Endothelial cell of hepatic sinusoid (primary cell): ENCODE results near the gene PPA1.
"Not testable (repeated sequence)": the region's sequence is repeated elsewhere in the genome, so short reads cannot be mapped to it uniquely, and the experiment has no call there.

Experiments
- in situ Hi-C: cut with HindIII; loops from 2 replicates; pipeline ENCODE4 v1.10.0; 2017; ENCODE audit warnings: low sequenced_read_pairs

PPA1 gene

GRCh38 chr10:70233109-70233938 is at the start of gene PPA1:
Gene PPA1 (minus strand): TSS chr10:70233429. CDS start chr10:70233327, 102 bp downstream.
- in situ Hi-C loops, result no loop called here

GRCh38 chr10:70281609-70282008 is 48.4 kb upstream of the PPA1 start:
- in situ Hi-C loops, result no loop called here

GRCh38 chr10:70280099-70280498 is 46.9 kb upstream of the PPA1 start:
- in situ Hi-C loops, result no loop called here

- in situ Hi-C loops, result no loop called here
Measured at GRCh38 chr10:70277396-70278030, 44.3 kb upstream of the PPA1 start.

- in situ Hi-C loops, result no loop called here
Measured at GRCh38 chr10:70274643-70275042, 41.4 kb upstream of the PPA1 start.

- in situ Hi-C loops, result no loop called here
Measured at GRCh38 chr10:70272925-70273316, 39.7 kb upstream of the PPA1 start.

GRCh38 chr10:70271996-70272924 is 39.0 kb upstream of the PPA1 start:
- in situ Hi-C loops, result no loop called here

- in situ Hi-C loops, result no loop called here
Measured at GRCh38 chr10:70270952-70271351, 37.7 kb upstream of the PPA1 start.

- in situ Hi-C loops, result loop anchor here (5.0 kb wide), 1 partner anchor 63 kb away; no protein-coding TSS in a partner anchor
Measured at GRCh38 chr10:70269741-70270140, 36.5 kb upstream of the PPA1 start.

GRCh38 chr10:70268376-70268775 is 35.1 kb upstream of the PPA1 start:
- in situ Hi-C loops, result loop anchor here (5.0 kb wide), 1 partner anchor 64 kb away; no protein-coding TSS in a partner anchor

GRCh38 chr10:70267161-70267933 is 34.1 kb upstream of the PPA1 start:
- in situ Hi-C loops, result loop anchor here (5.0 kb wide), 1 partner anchor 65 kb away; no protein-coding TSS in a partner anchor

- in situ Hi-C loops, result loop anchor here (5.0 kb wide), 1 partner anchor 66 kb away; no protein-coding TSS in a partner anchor
Measured at GRCh38 chr10:70266701-70267100, 33.5 kb upstream of the PPA1 start.

- in situ Hi-C loops, result loop anchor here (5.0 kb wide), 1 partner anchor 66 kb away; no protein-coding TSS in a partner anchor
Measured at GRCh38 chr10:70266056-70266455, 32.8 kb upstream of the PPA1 start.

GRCh38 chr10:70265032-70265689 is 31.9 kb upstream of the PPA1 start:
- in situ Hi-C loops, result loop anchor here (5.0 kb wide), 1 partner anchor 67 kb away; no protein-coding TSS in a partner anchor

GRCh38 chr10:70260734-70261133 is 27.5 kb upstream of the PPA1 start:
- in situ Hi-C loops, result no loop called here

GRCh38 chr10:70260259-70260658 is 27.0 kb upstream of the PPA1 start:
- in situ Hi-C loops, result no loop called here

- in situ Hi-C loops, result no loop called here
Measured at GRCh38 chr10:70258216-70258615, 25.0 kb upstream of the PPA1 start.

- in situ Hi-C loops, result not testable (repeated sequence)
Measured at GRCh38 chr10:70257816-70258215, 24.6 kb upstream of the PPA1 start.

GRCh38 chr10:70256463-70256862 is 23.2 kb upstream of the PPA1 start:
- in situ Hi-C loops, result no loop called here
